ENCODE data around the gene WNT9A.

DNA sequence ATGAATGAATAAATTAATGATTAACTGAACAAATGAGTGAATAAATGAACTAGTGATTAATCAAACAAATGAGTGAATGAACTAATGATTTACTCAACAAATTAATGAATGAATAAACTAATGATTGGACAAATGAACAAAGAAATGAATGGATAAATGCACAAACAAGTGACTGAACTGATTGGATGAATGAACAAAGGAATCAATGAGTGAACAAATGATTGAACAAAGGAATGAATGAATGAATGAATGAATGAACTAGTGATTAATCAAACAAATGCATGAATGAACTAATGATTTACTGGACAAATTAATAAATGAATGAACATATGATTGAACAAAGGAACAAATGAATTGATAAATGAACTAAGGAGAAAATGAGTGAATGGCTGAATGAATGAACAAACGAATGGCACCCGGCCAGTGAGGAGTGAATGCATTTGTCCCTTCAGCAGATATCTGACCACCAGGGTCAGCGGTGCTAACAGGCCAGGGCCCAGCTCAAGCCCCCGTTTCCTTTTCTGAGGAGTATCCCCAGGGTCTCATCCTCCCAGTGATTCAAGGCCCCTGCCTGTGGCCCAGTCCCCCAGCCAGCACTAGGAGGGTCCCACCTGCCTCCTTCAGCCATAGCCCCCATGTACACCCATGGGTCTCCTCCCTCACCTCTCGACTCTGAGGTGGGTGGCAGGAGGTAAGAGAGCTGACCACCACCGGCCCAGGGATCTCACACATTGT, 49.9 kb downstream of the WNT9A start:
- TF ChIP-seq, protein P1, sequence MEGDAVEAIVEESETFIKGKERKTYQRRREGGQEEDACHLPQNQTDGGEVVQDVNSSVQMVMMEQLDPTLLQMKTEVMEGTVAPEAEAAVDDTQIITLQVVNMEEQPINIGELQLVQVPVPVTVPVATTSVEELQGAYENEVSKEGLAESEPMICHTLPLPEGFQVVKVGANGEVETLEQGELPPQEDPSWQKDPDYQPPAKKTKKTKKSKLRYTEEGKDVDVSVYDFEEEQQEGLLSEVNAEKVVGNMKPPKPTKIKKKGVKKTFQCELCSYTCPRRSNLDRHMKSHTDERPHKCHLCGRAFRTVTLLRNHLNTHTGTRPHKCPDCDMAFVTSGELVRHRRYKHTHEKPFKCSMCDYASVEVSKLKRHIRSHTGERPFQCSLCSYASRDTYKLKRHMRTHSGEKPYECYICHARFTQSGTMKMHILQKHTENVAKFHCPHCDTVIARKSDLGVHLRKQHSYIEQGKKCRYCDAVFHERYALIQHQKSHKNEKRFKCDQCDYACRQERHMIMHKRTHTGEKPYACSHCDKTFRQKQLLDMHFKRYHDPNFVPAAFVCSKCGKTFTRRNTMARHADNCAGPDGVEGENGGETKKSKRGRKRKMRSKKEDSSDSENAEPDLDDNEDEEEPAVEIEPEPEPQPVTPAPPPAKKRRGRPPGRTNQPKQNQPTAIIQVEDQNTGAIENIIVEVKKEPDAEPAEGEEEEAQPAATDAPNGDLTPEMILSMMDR (tag by site-specific recombination; IDR thresholded peaks at IDR 0.05) = no peak
- TF ChIP-seq ZFHX2 (tag by site-specific recombination; conservative IDR thresholded peaks at IDR 0.05) = no peak

Measured in HEK293 (cell line).